Fibroblast of pulmonary artery (primary cell): ENCODE data around the gene CD200R1L.

Experiments used
- DNase-seq: peaks from one replicate; pipeline ENCODE4 v3.0.0-alpha.2; 2010; ENCODE audit warnings: low read depth
- H3K4me3 ChIP-seq: replicated peaks from 2 replicates; pipeline ENCODE4 v1.5.1; 2011; ENCODE audit warnings: low read depth, mild to moderate bottlenecking, control low read depth, low read length, moderate library complexity
- TF ChIP-seq, protein P1 (sequence below): IDR thresholded peaks from 2 replicates; pipeline ENCODE4 v1.5.1; 2011; ENCODE audit warnings: mild to moderate bottlenecking, control low read depth, low read length, inconsistent platforms; ENCODE audit errors: missing control alignments

The CD200R1L gene

DNA sequence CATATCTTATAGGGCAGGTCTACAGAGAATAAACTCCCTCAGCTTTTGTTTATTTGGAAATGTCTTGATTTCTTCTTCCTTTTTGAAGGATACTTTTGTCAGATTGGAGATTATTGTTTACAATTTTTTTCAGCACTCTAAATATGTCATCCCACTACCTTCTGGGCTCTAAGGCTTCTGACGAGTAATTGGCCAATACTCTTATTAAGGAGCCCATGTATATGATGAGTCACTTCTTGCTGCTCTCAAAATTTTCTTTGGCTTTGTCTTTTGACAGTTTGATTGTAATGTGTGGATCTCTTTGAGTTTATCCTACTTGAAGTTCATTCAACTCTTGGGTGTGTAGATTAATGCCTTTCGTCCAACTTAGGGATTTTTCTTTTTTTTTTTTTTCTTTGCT lies 28.9 kb upstream of the CD200R1L start:
- DNase-seq = no peak
- H3K4me3 ChIP-seq = no peak overlapping the region
- TF ChIP-seq, protein P1, sequence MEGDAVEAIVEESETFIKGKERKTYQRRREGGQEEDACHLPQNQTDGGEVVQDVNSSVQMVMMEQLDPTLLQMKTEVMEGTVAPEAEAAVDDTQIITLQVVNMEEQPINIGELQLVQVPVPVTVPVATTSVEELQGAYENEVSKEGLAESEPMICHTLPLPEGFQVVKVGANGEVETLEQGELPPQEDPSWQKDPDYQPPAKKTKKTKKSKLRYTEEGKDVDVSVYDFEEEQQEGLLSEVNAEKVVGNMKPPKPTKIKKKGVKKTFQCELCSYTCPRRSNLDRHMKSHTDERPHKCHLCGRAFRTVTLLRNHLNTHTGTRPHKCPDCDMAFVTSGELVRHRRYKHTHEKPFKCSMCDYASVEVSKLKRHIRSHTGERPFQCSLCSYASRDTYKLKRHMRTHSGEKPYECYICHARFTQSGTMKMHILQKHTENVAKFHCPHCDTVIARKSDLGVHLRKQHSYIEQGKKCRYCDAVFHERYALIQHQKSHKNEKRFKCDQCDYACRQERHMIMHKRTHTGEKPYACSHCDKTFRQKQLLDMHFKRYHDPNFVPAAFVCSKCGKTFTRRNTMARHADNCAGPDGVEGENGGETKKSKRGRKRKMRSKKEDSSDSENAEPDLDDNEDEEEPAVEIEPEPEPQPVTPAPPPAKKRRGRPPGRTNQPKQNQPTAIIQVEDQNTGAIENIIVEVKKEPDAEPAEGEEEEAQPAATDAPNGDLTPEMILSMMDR = no peak

- H3K4me3 ChIP-seq = no peak overlapping the region
- TF ChIP-seq, protein P1 = no peak
These were observed 28.1 kb upstream of the CD200R1L start for GRCh38 chr3:112874725-112875124.

DNA sequence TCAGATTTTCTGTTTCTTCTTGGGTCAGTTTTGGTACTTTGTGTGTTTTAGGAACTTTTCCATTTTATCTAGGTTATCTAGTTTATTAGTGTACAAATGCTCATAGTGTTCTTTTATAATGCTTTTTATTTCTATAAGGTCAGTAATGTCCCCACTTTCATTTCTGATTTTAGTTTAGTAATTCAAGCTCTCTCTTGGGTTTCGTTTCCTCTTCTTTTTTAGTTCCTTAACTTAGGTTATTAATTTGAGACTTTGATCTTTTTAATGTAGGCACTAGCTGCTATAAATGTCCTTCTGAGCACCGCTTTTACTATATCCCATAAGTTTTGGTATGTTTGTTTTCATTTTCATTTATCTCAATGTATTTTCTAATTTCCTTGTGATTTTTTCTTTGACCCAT lies 27.0 kb upstream of the CD200R1L start:
- no peak for DNase-seq
- TF ChIP-seq, protein P1 = no peak
- no peak overlapping the region for H3K4me3 ChIP-seq

More at GRCh38 chr3:112874725-112875124, 28.1 kb upstream of the CD200R1L start:
- no peak for DNase-seq

DNA sequence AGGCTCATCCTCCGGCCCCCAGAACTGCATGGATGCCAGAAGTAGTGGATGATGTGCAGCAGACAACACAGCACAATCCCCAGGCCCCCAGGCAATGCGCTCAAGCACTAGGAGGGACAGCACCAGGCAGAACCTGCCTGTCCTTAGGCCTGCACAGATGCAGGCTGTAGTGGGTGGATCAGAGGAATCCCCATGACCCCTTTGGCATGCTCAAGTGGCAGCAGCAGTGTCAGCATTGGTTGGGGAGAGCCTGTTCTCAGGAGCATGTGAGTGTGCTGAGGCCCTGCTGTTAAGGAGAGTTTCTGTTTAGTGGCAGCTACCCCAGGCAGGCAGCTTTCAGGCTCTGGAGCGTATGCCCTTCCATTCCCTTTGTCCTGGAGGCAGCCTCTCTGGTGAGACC lies 25.1 kb upstream of the CD200R1L start:
- TF ChIP-seq, protein P1 = no peak
- no peak for DNase-seq
- H3K4me3 ChIP-seq = no peak overlapping the region

DNA sequence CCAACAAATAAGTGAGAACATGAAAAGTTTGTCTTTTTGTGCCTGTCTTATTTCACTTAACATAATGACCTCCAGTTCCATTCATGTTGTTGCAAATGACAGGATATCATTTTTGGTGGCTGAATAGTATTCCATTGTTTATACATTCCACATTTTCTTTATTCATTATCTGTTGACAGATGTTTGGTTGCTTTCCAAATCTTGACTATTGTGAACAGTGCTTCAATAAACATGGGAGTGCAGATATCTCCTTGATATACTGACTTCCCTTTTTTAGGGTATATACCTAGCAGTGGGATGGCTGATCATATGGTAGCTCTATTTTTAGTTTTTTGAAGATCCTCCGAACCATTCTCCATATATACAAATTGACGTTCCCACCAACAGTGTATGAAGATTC lies 19.1 kb upstream of the CD200R1L start:
- DNase-seq = no peak
- no peak overlapping the region for H3K4me3 ChIP-seq
- TF ChIP-seq, protein P1 = no peak

GRCh38 chr3:112860898-112861297 lies 14.2 kb upstream of the CD200R1L start:
- H3K4me3 ChIP-seq = no peak overlapping the region
- TF ChIP-seq, protein P1 = no peak
- no peak for DNase-seq

GRCh38 chr3:112858410-112859069 lies 11.9 kb upstream of the CD200R1L start:
- no peak overlapping the region for H3K4me3 ChIP-seq
- TF ChIP-seq, protein P1 = no peak
- DNase-seq = no peak
